T47D (cell line): ENCODE measurements around the gene GRK5.
A peak's percentile ranks its signal among the peaks of the same experiment; 100 is the strongest.
"Not testable (repeated sequence)": the region's sequence is repeated elsewhere in the genome, so short reads cannot be mapped to it uniquely, and the experiment has no call there.

Experiments
- DNase-seq, 2 experiments: peaks; one replicate each; pipeline versions ENCODE4 v3.0.0 to v3.0.0-alpha.2; 2011 to 2012; ENCODE audit warnings: low read depth in 1 of 2, low spot score in 1 of 2
- JUND ChIP-seq: IDR thresholded peaks from 2 replicates; pipeline ENCODE4 v1.6.1; 2012; ENCODE audit warnings: low read depth
- in situ Hi-C: cut with HindIII; loops from 2 replicates; pipeline ENCODE4 v1.10.0; 2016; ENCODE audit warnings: low sequenced_read_pairs, low pct_unique_long_range_greater_than_20kb

The GRK5 gene

DNA sequence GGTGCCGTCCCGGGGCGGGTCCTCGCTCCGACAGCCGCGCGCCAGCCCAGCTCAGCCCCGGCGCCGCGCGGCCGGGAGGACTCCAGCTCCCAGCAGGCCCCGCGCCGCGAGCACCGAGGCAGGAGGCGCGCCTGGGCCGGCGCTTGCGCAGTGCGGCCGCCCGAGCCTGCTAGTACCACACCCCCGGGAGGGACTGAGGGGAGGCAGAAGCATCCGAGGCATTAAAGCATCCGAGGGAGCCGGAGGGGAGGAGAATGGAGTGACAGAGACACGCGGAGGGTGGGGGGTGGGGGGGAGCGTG is at the start of gene GRK5:
Gene GRK5 (plus strand): TSS at position 206 of the 301 bp plus-strand sequence. CDS start 347 bp downstream, outside the sequence.
- DNase-seq: peak; percentile 88 to 92
- in situ Hi-C loops: no loop called here
- no peak for TF ChIP-seq JUND

DNA sequence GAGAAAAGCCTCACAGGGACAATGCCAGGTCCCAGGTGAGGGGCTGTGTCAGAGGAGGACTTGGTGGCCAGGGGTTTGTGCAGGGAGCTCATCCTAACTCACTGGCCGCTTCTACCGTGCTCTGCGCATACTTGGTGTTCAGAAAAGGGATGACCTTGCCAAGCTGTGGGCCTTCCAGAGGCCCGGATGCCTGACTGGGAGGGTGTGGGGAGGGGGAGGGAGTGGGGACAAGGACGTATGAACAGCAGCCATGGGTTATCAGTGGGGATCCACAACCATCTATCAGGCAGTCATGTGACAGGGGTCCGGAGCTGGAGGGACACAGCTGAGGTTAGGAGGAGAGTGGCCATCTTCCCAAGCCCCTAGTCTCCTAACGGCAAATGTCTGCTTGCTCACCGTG is 48.0 kb upstream of the GRK5 start:
- in situ Hi-C loops: no loop called here
- TF ChIP-seq JUND: no peak
- no peak for DNase-seq

DNA sequence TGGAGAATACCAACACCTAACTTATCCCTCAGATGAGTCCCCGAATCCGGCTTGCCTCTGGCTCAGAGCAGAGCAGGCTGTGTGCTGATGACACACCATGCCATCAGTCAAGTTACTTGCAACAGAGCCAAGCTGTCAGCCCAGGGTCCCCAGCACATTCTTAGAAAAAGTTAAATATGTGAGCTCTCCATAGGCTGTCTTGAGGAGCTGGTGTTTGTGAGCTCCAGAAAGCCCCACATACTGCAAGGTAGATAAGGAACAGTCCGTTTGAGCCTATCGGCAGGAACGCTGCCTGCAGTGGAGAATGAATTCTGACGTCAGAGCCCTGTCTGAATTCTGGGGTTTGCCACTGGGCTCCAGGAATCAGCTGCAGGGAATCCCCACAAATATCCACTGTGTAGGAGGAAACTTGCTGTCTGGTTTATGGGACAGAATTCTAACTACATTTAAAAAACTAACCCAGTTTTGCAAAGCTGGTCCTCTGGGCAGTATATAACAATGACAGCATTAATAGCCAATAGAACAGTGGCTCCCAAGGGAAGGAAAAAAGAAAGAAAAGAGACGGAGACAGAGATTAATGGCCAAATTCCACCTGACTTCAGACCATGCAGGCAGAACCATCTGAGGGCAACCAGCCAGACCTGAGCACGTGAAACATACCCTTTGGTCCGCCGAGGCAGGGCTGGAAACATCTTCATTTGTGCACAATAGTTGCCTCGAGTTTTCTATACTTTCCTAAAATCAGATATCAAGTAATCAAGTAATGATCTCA is 45.5 kb upstream of the GRK5 start:
- in situ Hi-C loops: no loop called here
- DNase-seq: no peak
- no peak for TF ChIP-seq JUND

DNA sequence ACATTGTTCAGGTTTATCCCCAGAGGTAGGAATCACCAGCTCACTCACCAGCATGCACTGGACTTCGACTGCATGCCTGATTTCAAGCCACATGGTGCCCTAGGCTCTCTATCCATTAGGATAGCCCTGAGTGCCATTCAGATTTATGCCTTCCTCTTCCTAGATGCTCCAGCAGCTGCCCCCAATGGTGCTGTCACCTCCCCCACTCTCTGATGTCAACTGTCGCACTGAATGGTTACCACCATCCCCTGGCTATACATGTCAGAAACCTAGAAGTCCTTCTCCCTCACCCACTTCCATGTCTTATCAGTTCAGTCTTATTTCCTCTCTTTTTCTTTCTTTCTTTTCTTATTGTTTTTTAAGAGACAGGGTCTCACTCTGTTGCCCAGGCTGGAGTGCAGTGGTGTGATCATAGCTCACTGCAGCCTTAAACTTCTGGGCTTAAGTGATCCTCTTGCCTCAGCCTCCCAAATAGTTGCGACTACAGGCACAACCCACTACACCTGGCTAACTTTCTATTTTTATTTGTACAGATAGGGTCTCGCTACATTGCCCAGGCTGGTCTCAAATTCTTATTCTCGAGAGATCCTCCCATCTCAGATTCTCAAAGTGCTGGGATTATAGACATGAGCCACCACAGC is 44.8 kb upstream of the GRK5 start:
- in situ Hi-C loops: no loop called here
- no peak for DNase-seq
- TF ChIP-seq JUND: no peak

DNA sequence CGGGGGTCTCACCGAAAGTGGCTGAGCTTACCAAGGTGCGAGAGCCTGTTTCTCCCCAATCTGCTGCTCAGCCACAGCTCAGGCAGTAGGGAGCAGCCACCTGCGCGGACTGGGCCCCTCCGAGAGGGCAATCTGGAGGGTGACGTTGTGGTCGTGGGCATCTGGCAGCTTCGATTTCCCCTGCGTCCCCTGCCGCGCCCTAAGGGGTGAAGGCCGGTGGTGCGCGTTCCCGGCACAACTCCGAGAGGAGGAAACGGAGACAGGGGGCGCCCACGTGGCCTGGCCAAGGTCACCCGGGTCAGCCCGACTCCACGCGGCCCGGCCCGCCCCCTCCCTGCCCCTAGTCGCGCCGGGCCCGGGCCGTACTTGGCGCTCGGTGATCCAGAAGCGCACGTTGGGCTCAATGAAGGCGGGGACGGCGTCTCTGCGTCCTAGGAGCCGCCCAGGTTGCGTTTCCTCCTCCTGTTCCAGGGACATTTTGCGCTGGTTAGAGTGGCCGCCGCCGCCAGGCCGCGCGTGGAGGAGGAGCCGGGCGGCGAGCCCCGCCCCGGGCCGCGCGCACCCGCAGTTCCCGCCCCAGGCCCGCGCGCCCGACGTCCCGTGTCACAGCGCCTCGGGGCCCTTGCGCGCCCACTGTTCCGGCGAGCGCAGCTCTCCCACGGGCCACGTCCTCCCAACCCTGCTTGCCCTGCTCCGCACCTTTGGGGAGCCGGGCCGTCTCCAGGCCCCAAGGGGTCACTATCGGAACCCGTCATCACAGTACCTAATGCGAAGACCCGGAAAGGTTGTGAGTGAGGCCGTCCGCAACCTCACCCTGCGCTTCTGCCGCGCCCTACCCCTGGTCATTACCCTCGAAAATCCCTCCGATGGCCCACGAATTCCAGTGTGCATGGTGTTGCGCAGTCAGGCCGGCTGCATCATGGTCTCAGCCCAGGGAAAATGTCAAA is 41.9 kb upstream of the GRK5 start, which contains the start of gene SFXN4:
Gene SFXN4 (minus strand): TSS at position 544 of the 947 bp plus-strand sequence. CDS start 67 bp downstream, at position 477.
- in situ Hi-C loops: no loop called here
- peak; percentile 19 to 78 for DNase-seq
- TF ChIP-seq JUND: no peak

DNA sequence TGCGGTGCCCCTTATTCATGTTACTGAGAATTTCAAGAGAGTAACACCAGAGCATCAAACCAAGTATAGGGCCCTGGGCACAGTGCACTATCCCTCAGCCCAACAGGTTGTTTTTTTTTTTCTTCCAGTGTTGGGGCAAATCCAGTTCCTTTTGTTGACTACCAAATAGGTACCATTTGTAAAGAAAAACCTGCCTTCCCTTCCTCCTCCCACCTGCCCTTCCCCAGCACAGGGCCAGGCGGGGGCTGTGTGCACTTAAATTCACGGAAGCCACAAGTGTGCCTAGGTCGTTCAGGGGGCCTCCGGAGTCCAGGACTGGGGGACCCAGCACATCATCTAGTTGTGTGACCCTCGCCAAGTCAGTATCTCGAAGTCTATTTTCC is 41.3 kb upstream of the GRK5 start:
- no peak for DNase-seq
- TF ChIP-seq JUND: no peak
- in situ Hi-C loops: no loop called here

DNA sequence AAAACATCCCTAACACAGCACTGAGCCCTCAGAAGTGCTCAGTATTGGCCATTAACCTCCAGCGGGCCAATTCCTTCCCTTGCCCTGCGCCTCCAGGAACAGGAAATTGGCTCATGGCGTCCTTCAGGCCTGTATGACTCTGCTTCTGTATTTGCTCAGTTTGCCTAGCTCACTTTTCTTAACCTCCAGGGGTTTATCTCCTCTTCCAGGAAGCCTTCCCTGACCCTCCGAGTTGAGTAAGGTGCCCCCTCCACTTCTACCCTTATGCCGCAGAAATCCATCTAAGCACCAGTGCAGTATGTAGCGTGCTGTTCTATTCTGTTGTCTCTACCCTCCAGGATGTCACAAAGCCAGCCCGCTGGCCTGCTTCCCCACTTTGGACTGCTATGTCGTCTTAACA is 40.8 kb upstream of the GRK5 start:
- in situ Hi-C loops: no loop called here
- no peak for DNase-seq
- no peak for TF ChIP-seq JUND

DNA sequence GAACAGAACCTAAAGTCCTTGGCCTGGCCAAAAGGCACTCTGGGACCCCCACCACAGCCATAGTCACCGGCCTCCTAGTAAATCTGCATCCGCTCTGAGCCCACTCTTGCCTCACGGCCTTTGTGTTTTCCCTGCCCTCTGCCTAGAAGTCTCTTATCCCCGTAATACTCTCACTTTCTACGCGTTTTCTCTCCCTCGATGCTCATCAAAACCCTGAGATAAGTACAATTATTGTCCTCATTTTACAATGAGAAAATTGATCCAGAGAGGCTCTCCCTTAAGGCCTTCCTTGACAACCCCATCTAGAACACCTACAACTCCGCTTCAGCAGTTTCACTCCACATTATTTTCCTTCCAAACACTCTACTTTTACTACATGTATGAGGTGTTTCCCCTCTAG is 40.3 kb upstream of the GRK5 start:
- DNase-seq: no peak
- TF ChIP-seq JUND: no peak
- in situ Hi-C loops: no loop called here

DNA sequence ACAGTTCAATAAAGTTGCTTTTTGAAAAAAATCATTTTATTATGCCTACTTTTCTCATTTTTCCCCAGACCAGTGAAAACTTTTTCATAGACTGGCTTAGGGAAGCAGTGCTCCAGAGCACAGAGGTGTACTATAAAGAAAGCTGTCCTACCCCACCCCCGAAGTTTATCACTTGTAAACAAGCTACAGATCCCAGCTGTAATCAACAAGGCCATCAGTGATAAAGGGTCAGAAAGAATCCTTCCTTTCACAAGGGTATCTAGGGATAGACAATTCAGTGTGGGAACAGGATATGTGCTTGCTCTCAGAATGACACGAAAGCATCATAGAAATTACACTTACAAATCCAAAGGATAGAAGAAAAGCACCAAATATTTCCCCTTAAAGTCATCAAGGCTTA is 33.3 kb upstream of the GRK5 start:
- DNase-seq: no peak
- in situ Hi-C loops: no loop called here
- TF ChIP-seq JUND: no peak

DNA sequence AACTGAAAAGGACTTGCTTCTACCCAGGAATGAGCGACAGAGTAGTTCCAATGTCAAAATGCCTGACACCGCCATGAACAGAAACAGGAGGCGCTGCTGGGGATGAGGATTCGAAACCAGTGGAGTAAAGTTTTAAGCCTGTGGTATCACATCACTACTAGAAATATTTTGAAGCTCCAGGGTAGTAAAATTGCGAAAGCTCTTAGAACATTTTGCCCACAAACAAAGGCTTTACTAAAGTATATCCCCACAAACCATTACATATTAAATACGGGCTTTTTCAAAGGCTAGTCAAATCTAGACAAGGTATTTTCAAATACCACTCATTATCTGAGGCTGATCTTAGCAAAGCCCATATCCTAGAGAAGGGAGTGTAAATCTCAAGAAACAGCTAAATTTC is 31.2 kb upstream of the GRK5 start:
- TF ChIP-seq JUND: no peak
- no peak for DNase-seq
- in situ Hi-C loops: no loop called here

DNA sequence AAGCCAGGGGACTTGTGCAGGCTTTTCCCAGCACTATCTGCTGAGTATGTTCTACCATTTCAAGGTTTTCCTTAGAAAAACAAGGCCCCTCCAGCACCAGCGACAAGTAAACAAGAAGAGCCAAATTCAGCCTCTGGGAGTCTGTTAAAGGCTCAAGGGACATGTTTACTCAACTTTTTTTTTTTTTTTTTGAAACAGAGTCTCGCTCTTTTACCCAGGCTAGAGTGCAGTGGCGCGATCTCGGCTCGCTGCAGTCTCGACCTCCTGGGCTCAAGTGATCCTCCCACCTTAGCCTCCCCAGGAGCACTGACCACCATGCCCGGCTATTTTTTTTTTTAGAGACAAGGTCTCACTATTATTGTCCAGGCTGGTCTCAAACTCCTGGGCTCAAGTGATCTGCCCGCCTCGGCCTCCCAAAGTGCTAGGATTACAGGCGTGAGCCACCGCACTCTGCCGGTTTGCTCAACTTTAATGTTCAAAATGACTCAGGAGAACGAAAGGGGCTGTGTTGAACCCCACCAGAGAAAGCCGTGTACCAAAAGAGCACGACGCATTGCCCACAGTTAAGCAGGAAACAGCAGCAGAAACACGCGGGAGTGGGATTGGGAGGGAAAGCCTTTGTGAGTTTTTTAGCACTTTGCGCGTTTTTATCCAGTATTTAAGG is 29.5 kb upstream of the GRK5 start:
- TF ChIP-seq JUND: no peak
- DNase-seq: no peak
- in situ Hi-C loops: no loop called here

DNA sequence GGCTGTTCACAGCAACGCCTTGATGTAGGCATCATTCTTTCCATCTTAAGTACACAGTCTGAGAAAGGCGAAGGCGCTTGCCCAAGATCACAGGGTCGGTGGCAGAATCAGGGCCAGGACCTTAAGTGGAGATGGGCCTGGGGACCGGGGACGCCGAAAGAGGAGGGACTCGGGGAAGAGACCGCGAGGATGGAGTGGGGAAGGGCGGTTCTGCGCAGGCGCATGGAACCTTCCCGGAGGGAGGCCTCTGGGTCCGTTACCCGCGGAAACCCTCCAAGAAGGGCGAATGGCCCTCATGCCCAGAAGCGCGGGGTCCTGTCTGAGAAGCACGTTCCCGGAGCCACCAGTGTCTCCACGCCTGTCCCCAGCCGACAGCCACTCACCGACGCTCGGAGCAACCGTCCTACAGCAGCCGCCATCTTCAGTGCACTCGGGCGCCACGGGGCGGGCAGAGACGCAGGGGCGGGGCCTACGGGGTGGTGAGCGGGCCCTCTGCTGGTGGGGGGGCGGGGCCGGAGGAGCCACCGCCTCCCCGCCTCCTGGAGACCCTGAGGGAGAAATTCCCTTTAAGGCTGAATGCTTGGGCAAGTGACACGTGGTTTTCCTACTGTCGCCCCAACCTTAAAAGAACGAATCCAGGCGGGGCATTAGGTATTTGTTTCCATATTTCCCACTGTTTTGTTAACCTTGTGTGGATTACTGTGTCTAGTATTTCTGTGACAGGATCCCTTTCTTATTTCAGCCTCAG is 28.8 kb upstream of the GRK5 start, which contains the start of gene PRDX3:
Gene PRDX3 (minus strand): TSS at position 441 of the 748 bp plus-strand sequence. CDS start 22 bp downstream, at position 419.
- peak; percentile 22 to 88 for DNase-seq
- no peak for TF ChIP-seq JUND
- in situ Hi-C loops: no loop called here

DNA sequence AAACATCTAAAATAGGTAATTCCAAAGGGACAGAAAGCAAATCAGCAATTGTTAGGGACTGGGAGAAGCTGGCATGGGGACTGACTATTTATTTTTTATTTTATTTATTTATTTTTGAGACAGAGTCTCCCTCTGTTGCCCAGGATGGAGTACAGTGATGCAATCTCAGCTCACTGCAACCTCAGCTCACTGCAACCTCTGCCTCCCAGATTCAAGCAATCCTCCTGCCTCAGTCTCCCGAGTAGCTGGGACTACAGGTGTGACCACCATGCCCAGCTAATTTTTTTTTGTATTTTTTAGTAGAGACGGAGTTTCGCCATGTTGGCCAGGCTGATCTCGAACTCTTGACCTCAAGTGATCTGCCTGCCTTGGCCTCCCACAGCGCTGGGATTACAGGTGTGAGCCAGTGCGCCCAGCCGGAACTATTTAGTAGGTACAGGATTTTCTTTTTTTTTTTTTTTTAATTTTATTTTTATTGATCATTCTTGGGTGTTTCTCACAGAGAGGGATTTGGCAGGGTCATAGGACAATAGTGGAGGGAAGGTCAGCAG is 26.4 kb upstream of the GRK5 start:
- DNase-seq, in situ Hi-C loops: not testable (repeated sequence)
